CD4-positive, alpha-beta memory T cell (primary cell): ENCODE results near the gene MAP7. TPM values are rescaled to one million over a fixed set of nuclear protein-coding genes. Genes with fewer than 3 reads are reported as not detected.
"Not testable (repeated sequence)": the region's sequence is repeated elsewhere in the genome, so short reads cannot be mapped to it uniquely, and the experiment has no call there.

Source experiments
- CTCF ChIA-PET: fragments of 350-600 bp; sonication (Branson Sonifier 250); formaldehyde crosslinking; loops from one replicate; lab custom pipeline; 2021; ENCODE audit warnings: inconsistent platforms; ENCODE audit not compliant: partially characterized antibody; lab: Charles Lee
- POLR2A ChIA-PET: fragments of 350-600 bp; sonication (Branson Sonifier 250); formaldehyde crosslinking; loops from one replicate; lab custom pipeline; 2021; ENCODE audit not compliant: partially characterized antibody; lab: Charles Lee
- DNase-seq, 5 donors: peaks; one replicate each; pipeline versions ENCODE4 v3.0.0 to v3.0.0-alpha.2; 2020 to 2022; ENCODE audit warnings: mixed read lengths in 1 of 5
- H3K27ac ChIP-seq: one replicate; pipeline ENCODE4 v1.7.0; 2013; ENCODE audit warnings: low read depth, low read length
- H3K27me3 ChIP-seq: 2 replicates; pipeline ENCODE4 v1.7.0; 2013; ENCODE audit warnings: mild to moderate bottlenecking, low read length, moderate library complexity; ENCODE audit not compliant: insufficient read depth
- H3K36me3 ChIP-seq: 2 replicates; pipeline ENCODE4 v1.7.0; 2013; ENCODE audit warnings: mild to moderate bottlenecking, low read length, moderate library complexity; ENCODE audit not compliant: insufficient read depth
- H3K4me1 ChIP-seq: 2 replicates; pipeline ENCODE4 v1.7.0; 2013; ENCODE audit warnings: mild to moderate bottlenecking, low read length, moderate library complexity; ENCODE audit not compliant: insufficient read depth
- H3K4me3 ChIP-seq, 2 donors: one replicate each; pipeline ENCODE4 v1.7.0; 2013; ENCODE audit warnings: low read length in 2 of 2, mild to moderate bottlenecking in 1 of 2
- H3K9me3 ChIP-seq, 2 donors: one replicate each; pipeline ENCODE4 v1.7.0; 2013; ENCODE audit warnings: low read length in 2 of 2, control low read depth in 1 of 2; ENCODE audit not compliant: control insufficient read depth in 1 of 2
- H3K27ac Mint-ChIP-seq, 7 donors: one replicate each; pipeline ENCODE4 v1.8.0; 2020 to 2021; ENCODE audit warnings: mixed read lengths in 7 of 7, mild to moderate bottlenecking in 6 of 7, inconsistent platforms in 3 of 7, moderate library complexity in 3 of 7
- H3K27me3 Mint-ChIP-seq, 2 donors: one replicate each; pipeline ENCODE4 v1.8.0; 2020 to 2021; ENCODE audit warnings: mixed read lengths in 2 of 2
- H3K36me3 Mint-ChIP-seq, 2 donors: one replicate each; pipeline ENCODE4 v1.8.0; 2020 to 2021; ENCODE audit warnings: mixed read lengths in 2 of 2, inconsistent platforms in 1 of 2, mild to moderate bottlenecking in 1 of 2
- H3K4me1 Mint-ChIP-seq, 4 donors: one replicate each; pipeline ENCODE4 v1.8.0; 2020 to 2021; ENCODE audit warnings: mixed read lengths in 4 of 4, mild to moderate bottlenecking in 1 of 4
- H3K4me3 Mint-ChIP-seq, 8 donors: one replicate each; pipeline ENCODE4 v1.8.0; 2020 to 2021; ENCODE audit warnings: mixed read lengths in 8 of 8, mild to moderate bottlenecking in 7 of 8, moderate library complexity in 6 of 8, inconsistent platforms in 3 of 8
- H3K9me3 Mint-ChIP-seq, 8 donors: one replicate each; pipeline ENCODE4 v1.8.0; 2020 to 2021; ENCODE audit warnings: mixed read lengths in 8 of 8, mild to moderate bottlenecking in 5 of 8, inconsistent platforms in 3 of 8, moderate library complexity in 1 of 8
- intact Hi-C: fragments of 100-400 bp; cut with micrococcal nuclease; formaldehyde crosslinking; loops from one replicate; pipeline ENCODE4 v1.15.1; 2023
- polyA plus RNA-seq, 2 donors: library from polyadenylated mRNA; unstranded; fragments of 300-500 nt; fragmentation: Illumina TruSeq; gene quantifications; one replicate each; pipeline ENCODE4 v1.2.3, GENCODE V29; 2021
- total RNA-seq, 2 experiments: library from RNA; stranded (reverse); gene quantifications; one replicate each; pipeline ENCODE4 v1.2.3, GENCODE V29; 2021

The MAP7 gene
- total and polyA plus RNA-seq, 4 experiments from 2014 or later = 0.55 to 1.5 (median 0.65) TPM

- H3K36me3 ChIP-seq = not testable (repeated sequence)
Observed at GRCh38 chr6:136375836-136376235, 174.4 kb downstream of the MAP7 start.

DNA sequence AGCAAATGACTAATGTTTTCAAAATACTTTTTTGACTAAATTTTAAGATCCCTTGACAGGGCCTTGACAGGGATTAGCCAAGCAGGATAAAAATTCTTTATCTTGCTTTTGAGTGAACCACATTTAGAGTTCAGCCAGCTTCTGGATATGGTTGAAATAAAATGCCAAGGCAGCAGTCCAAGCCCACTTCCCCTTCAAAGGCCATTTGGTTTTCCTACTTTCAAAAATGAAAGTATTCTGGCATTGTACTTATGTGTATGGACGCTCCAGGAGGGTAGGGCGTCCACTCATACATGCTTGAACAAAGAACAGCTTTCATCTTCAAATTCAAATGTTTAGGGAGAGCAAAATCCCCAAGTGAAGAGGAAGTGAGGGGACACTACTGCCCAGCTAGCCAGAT is 178.3 kb downstream of the MAP7 start:
- H3K36me3 Mint-ChIP-seq = peaks cover 0 to 4% of the 10 kb centered on the region in 2 donors
- ChIA-PET CTCF (no interaction called here), POLR2A (no interaction called here)
- Histone ChIP-seq H3K27me3 (peaks cover 4% of the 10 kb centered on the region), H3K36me3 (no peaks in the 10 kb centered on the region), H3K4me3 (no peak overlapping the region), H3K9me3 (no peaks in the 10 kb centered on the region), H3K4me1 (no peaks in the 10 kb centered on the region), H3K27ac (no peak overlapping the region)
- no peak overlapping the region for H3K4me3 Mint-ChIP-seq
- no peak for DNase-seq
- intact Hi-C loops = no loop called here
- peaks cover 3 to 4% of the 10 kb centered on the region in 2 donors for H3K27me3 Mint-ChIP-seq
- H3K27ac Mint-ChIP-seq = no peak overlapping the region
- H3K4me1 Mint-ChIP-seq = peaks cover 0 to 1% (median 0%) of the 10 kb centered on the region in 4 donors
- H3K9me3 Mint-ChIP-seq = peaks cover 0 to 2% (median 0%) of the 10 kb centered on the region in 8 donors

More at GRCh38 chr6:136375836-136376235, 174.4 kb downstream of the MAP7 start:
- H3K36me3 Mint-ChIP-seq, H3K27me3 Mint-ChIP-seq, H3K4me1 Mint-ChIP-seq, POLR2A ChIA-PET, DNase-seq, H3K27me3 ChIP-seq, H3K27ac ChIP-seq, H3K4me3 Mint-ChIP-seq, intact Hi-C loops, H3K4me3 ChIP-seq, H3K9me3 Mint-ChIP-seq, H3K9me3 ChIP-seq, H3K27ac Mint-ChIP-seq, H3K4me1 ChIP-seq, CTCF ChIA-PET: not testable (repeated sequence)

DNA sequence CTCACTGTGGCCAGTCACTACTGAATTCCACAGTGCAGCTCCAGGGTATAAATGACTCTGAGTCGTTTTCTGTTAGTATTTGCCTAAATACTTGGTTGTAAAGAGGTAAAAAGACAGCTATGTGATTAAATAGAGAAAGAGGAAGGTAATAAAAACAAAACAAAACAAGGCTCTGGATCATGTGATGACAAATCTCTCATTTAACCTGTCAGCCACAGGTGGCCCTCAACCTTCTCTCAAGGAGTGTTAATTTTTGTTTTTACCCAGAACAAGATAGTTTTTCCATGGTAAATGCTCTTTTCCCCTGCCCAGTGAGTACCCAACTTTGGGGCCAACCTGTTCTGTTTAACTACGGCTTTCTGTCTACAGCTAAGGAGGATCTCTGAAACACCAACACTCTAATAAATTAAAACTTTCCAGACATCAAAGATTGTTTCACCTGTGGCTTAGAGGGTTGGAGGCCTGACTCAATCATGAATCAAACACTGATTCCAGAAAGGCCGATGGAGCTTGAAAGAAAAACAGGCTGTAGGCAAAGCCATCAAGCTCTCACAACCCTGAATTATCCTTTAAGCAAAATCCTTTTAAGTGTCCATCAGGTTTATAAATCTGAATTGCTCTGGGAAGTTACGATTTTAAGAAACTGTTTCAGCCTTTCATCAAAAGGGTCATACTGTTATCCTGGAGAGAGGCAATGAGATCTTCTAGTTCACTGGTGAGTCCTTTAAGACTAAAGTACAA is 179.1 kb downstream of the MAP7 start:
- CTCF ChIA-PET = no interaction called here
- Histone ChIP-seq H3K4me3 (no peak overlapping the region), H3K4me1 (peaks cover 1% of the 10 kb centered on the region), H3K36me3 (no peaks in the 10 kb centered on the region), H3K27ac (no peak overlapping the region), H3K9me3 (no peaks in the 10 kb centered on the region), H3K27me3 (peaks cover 4% of the 10 kb centered on the region)
- Mint-ChIP-seq H3K27me3 (peaks cover 3 to 4% of the 10 kb centered on the region in 2 donors), H3K27ac (no peak overlapping the region), H3K4me3 (no peak overlapping the region), H3K36me3 (peaks cover 0 to 4% of the 10 kb centered on the region in 2 donors), H3K9me3 (peaks cover 0 to 2% (median 0%) of the 10 kb centered on the region in 8 donors), H3K4me1 (peaks cover 1 to 3% (median 2%) of the 10 kb centered on the region in 4 donors)
- POLR2A ChIA-PET = no interaction called here
- DNase-seq = no peak
- intact Hi-C loops = no loop called here

DNA sequence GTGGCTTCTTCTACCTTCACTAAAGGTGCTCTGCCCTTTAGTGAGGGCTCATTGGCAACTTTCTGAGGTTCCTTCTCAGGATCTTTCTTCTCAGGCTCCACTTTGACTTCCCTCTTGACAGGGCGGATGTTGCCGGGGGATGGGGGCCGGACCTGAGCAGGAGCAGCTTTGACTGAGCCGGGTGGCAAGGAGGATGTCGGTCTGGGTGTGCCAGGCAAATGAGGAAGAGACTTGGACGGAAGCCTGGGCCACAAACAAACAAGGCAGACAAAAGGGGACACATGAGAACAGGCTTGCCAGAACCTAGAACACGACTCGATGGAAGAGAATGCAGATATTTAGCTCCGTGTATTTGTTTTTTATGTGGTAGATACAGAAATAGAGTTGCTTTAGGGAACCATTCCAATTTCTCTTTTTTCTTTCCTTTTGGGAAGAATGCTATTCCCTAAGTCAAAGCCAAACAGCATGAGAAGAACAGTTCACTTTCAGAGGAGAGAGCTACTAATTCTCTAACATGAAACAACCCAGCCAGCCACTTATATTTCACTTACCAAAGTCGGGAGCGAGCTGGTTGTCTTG is 184.4 kb downstream of the MAP7 start:
- H3K27ac ChIP-seq = no peak overlapping the region
- Mint-ChIP-seq H3K27me3 (no peaks in the 10 kb centered on the region), H3K36me3 (no peaks in the 10 kb centered on the region), H3K4me3 (peak overlapping the region; percentile 3 to 68 (median 55)), H3K9me3 (peaks cover 0 to 1% (median 0%) of the 10 kb centered on the region in 8 donors), H3K27ac (peak overlapping the region in 6 of 7 donors; percentile 7 to 79 (median 53)), H3K4me1 (peaks cover 6 to 9% (median 9%) of the 10 kb centered on the region in 4 donors)
- H3K4me3 ChIP-seq = no peak overlapping the region
- ChIA-PET POLR2A (interaction anchor here (0.8 kb wide), 1 partner anchor 76 kb away, joined by 4 read pairs; the partner anchor contains the start of gene BCLAF1), CTCF (interaction anchor here (0.7 kb wide), 1 partner anchor 47 kb away, joined by 3 read pairs; no protein-coding TSS in a partner anchor)
- intact Hi-C loops = no loop called here
- H3K9me3 ChIP-seq = no peaks in the 10 kb centered on the region
- H3K4me1 ChIP-seq = peaks cover 5% of the 10 kb centered on the region
- H3K27me3 ChIP-seq = no peaks in the 10 kb centered on the region
- peak in 3 of 5 donors; percentile 1 to 6 (median 4) for DNase-seq
- H3K36me3 ChIP-seq = no peaks in the 10 kb centered on the region

DNA sequence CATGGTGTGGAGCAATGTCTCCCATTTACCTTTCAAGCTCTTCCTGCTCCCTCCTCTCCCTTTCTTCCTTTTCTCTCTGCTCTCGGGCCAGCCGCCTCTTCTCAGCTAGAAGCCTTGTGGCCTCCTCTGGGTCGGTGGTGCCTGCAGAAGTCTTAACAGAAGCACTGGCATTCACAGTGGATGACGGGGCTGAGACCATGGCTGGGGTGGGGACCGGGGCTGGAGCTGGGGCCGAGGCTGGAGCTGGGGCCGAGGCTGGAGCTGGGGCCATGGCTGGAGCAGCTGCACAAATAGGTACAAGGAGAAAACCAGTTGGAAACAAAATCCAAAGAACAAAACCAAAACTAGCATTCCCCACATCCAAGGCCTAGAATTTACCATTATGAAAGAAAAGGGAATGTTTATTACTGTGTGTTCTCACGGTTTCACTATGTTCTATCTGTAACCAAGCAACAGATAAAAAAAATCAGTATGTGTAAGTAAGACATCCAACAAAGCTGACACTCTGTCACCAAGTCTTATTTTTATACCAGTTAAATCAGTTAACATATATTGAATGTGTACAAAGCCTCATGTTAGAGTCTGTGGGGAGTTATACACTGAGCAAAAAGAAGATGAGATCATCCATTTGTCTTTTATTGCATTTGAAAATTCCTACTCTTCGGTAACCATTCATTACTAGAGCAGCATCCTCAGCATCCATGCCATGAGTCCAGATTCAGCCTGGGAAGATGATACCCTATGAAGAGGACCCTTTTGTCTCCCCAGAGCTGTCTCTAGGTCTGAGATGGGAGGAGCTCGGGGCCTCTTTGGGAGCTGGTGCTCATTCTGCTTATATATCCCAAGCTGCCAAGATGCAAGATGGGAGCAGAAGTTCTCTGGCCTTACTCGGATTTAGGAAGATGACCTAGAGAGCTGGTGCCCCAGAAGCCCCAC is 187.5 kb downstream of the MAP7 start:
- peaks cover 0 to 1% (median 0%) of the 10 kb centered on the region in 8 donors for H3K9me3 Mint-ChIP-seq

GRCh38 chr6:136361787-136362186 is 188.4 kb downstream of the MAP7 start:
- ChIA-PET CTCF (no interaction called here), POLR2A (no interaction called here)
- Mint-ChIP-seq H3K9me3 (peaks cover 0 to 1% (median 0%) of the 10 kb centered on the region in 8 donors), H3K36me3 (no peaks in the 10 kb centered on the region), H3K27ac (no peak overlapping the region), H3K4me1 (peaks cover 6 to 9% (median 8%) of the 10 kb centered on the region in 4 donors), H3K4me3 (no peak overlapping the region), H3K27me3 (no peaks in the 10 kb centered on the region)
- DNase-seq = no peak
- H3K9me3 ChIP-seq = no peaks in the 10 kb centered on the region
- H3K27me3 ChIP-seq = no peaks in the 10 kb centered on the region
- H3K4me3 ChIP-seq = no peak overlapping the region
- H3K27ac ChIP-seq = no peak overlapping the region
- intact Hi-C loops = no loop called here
- peaks cover 5% of the 10 kb centered on the region for H3K4me1 ChIP-seq
- H3K36me3 ChIP-seq = no peaks in the 10 kb centered on the region

More for the DNA sequence above, 187.5 kb downstream of the MAP7 start:
- Mint-ChIP-seq H3K27ac (no peak overlapping the region), H3K4me1 (peaks cover 6 to 9% (median 9%) of the 10 kb centered on the region in 4 donors), H3K36me3 (no peaks in the 10 kb centered on the region), H3K4me3 (no peak overlapping the region), H3K27me3 (no peaks in the 10 kb centered on the region)
- POLR2A ChIA-PET = no interaction called here
- no peaks in the 10 kb centered on the region for H3K36me3 ChIP-seq
- H3K27ac ChIP-seq = no peak overlapping the region
- no peaks in the 10 kb centered on the region for H3K9me3 ChIP-seq
- peaks cover 5% of the 10 kb centered on the region for H3K4me1 ChIP-seq
- CTCF ChIA-PET = interaction anchor here (1.2 kb wide), 1 partner anchor 8 kb away, joined by 3 read pairs; no protein-coding TSS in a partner anchor
- no peaks in the 10 kb centered on the region for H3K27me3 ChIP-seq
- no peak overlapping the region for H3K4me3 ChIP-seq
- DNase-seq = no peak
- intact Hi-C loops = no loop called here
